Kidney epithelial cell (primary cell): ENCODE measurements around the gene SCLY. TPM values are rescaled to one million over a fixed set of nuclear protein-coding genes. Genes with fewer than 3 reads are reported as not detected.
A peak's percentile ranks its signal among the peaks of the same experiment; 100 is the strongest.

Experiments used
- DNase-seq: peaks from one replicate; pipeline ENCODE4 v3.0.0-alpha.2; 2010; ENCODE audit warnings: low read depth
- H3K27me3 ChIP-seq: 2 replicates; pipeline ENCODE4 v1.6.0; 2011; ENCODE audit warnings: low read length; ENCODE audit not compliant: control insufficient read depth, insufficient read depth
- H3K36me3 ChIP-seq: 2 replicates; pipeline ENCODE4 v1.5.1; 2011; ENCODE audit warnings: low read length; ENCODE audit not compliant: control insufficient read depth, insufficient read depth
- H3K4me3 ChIP-seq: 2 replicates; pipeline ENCODE4 v1.5.1; 2011; ENCODE audit warnings: low read depth, mild to moderate bottlenecking, control low read depth, low read length
- CTCF ChIP-seq: IDR thresholded peaks from 2 replicates; pipeline ENCODE4 v1.5.1; 2011; ENCODE audit warnings: mild to moderate bottlenecking, moderate library complexity, low read length, control low read depth, inconsistent platforms; ENCODE audit not compliant: insufficient read depth, poor library complexity, severe bottlenecking
- total RNA-seq: library from RNA; depleted of rRNA; stranded (reverse); fragments of >200 nt; gene quantifications from 2 replicates; pipeline ENCODE4 v1.2.3, GENCODE V29; 2015

Gene SCLY
- total RNA-seq, 1 donor from 2014 or later, result 32.1 TPM

- Histone ChIP-seq H3K27me3 (no peaks in the 10 kb centered on the region), H3K4me3 (no peak within 1 kb of the TSS), H3K36me3 (no peaks in the 10 kb centered on the region)
- no peak for DNase-seq
- no peak for TF ChIP-seq CTCF
These were observed 77.8 kb downstream of the SCLY start, which contains the start of gene KLHL30 for GRCh38 chr2:238138331-238139195. Gene KLHL30 (plus strand): TSS chr2:238138668. CDS start chr2:238140755, 2,087 bp downstream.

- H3K4me3 ChIP-seq, result no peak overlapping the region
- DNase-seq, result no peak
- no peaks in the 10 kb centered on the region for H3K36me3 ChIP-seq
- H3K27me3 ChIP-seq, result no peaks in the 10 kb centered on the region
- TF ChIP-seq CTCF, result peak; percentile 49
These were observed 78.6 kb downstream of the SCLY start for GRCh38 chr2:238139196-238140039.

GRCh38 chr2:238140040-238140439 lies 79.2 kb downstream of the SCLY start:
- Histone ChIP-seq H3K27me3 (no peaks in the 10 kb centered on the region), H3K36me3 (no peaks in the 10 kb centered on the region), H3K4me3 (no peak overlapping the region)
- TF ChIP-seq CTCF, result no peak
- no peak for DNase-seq

GRCh38 chr2:238140721-238141540 lies 80.1 kb downstream of the SCLY start:
- DNase-seq, result no peak

More at GRCh38 chr2:238140721-238141540, 80.1 kb downstream of the SCLY start:
- Histone ChIP-seq H3K27me3 (no peaks in the 10 kb centered on the region), H3K4me3 (no peak overlapping the region), H3K36me3 (no peaks in the 10 kb centered on the region)
- TF ChIP-seq CTCF, result no peak
